Measurements from ENCODE around the gene MTARC2.

MTARC2 gene

DNA sequence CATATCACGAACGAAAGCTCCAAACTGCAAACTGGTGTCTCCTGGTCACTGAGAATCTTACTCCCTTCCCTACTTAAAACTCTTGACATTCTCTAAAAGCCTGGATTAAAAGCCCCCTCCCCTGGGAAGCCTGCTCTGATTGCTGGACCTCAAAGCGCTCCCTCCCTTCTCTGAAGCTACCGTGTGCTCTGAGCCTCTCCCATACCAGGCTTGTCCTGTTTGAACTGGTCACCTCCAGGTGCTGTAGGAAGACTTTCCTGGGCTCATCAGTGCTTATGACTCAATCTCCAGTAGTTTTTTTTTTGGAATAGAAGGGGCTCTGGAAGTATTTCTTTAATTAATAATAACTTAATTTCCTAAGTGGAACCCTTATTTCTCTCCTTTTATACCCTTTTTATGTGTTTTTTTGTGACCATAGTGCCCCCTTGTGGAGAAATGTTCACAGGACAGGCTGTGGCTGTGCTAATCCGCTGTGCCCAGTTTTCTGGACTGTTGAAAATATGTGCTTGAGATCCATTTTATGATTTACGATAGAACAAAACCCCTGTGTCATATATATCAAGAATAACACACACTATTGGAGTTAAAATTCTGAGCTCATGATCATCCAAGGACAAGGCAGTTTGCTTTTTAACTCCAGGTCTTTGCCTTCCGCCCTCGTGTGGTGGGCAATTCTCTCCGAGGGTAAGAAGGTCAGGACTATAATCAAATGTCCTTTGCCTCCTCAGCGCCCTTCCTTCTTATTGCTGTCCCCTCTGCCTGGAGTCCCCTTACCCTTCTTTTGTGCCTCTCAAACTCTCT lies 55.5 kb downstream of the MTARC2 start:
- peak; percentile 27 for DNase-seq (ENCODE audit: low spot score)

DNA sequence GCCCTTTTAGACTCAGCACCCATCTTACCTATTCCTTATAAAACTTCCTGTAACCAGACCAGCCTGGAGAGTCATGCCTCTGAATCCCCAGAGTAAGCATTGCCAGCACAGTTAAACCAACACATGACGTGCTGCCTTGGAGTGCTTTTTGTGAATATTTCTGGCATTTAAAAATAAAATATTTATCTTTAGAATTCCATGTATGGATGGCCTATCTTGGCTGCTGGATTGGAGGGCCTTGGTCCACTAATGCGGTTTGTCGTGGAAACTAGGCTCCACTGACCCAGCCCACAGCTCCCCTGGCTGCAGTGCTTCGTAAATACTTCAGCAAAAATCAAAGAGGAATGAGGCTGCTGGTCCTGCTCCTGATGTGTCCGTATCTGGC lies 56.1 kb downstream of the MTARC2 start:
- no peak for DNase-seq (ENCODE audit: low spot score)

DNA sequence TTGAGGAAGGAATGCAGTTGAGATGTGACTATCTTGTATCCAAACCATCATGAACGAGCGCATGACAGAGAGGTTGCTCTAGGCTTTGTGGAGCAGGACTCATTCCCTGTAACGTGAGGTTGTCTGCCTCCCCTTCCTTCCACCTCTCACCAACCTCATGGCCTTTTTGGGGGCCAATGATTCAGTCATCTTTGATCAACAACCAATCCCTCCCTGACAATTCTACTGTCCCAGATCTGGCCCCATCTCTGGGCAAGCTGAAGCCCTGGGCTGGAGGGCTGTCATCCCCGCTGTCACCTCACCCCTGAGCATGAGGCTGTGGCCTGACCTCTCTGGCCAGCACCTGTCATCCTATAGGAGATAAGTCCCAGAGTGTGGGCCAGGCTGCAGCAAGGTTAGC lies 58.3 kb downstream of the MTARC2 start:
- no peak for DNase-seq (ENCODE audit: low spot score)

DNA sequence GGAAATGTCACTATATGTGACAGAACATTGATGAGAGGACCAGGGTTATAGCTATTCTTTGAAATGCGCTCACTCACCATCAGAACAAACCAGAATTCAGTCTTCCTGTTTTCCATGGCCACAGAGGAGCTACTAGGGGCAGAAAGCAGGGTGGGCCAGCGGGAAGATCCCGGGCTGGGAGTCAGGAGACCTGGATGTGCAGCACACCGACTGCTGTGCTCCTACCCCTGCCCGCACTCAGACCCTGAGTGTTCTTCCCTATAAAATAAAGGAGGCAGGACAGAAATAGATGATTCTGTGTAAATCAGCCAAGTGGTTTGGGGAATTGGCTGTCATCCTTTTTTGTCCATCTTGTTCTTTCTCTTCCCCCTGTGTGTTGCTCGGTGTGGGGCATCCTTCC lies 59.6 kb downstream of the MTARC2 start:
- DNase-seq (ENCODE audit: low spot score), result no peak

DNA sequence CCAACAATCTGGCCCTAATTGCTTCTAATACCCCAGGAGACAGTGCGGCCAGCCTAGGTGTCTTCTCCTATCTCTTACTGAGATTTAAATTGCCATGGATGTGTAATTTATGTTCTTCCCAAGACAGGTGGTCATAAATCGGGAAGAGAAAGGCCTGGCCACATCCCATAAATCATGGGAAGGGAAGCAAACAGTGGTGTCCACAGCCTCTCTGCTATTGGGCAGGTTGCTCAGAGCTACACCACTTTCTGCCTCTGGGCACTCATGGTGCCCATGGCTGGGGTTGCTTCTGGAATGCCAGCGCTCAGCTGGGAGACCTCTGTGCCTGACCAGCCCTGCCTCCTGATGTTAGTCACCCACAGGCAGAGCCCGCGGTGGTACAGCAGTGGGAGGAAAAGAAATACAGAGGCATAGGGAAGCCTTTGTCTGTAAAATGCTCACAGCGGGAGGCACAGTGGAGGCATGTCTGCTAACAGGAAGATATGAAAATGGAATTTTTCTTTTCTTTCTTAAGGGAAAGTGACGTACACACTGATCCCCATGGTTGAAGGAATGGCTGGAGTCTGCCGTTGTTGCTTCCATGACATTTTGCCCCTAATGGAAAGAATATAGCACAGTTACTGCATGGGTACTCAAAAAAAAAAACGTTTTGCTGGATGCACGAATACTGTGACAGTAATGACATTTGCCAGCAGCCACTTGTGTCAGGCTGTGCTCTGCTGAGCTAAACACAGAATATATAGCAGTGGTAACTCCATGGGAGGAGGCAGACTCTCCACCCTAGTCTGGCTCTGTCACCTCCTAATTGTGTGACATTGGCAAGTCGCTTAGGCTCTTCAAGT lies 60.4 kb downstream of the MTARC2 start:
- no peak for DNase-seq (ENCODE audit: low spot score)

GRCh38 chr1:220809187-220809550 lies 61.0 kb downstream of the MTARC2 start:
- DNase-seq (ENCODE audit: low spot score), result no peak

GRCh38 chr1:220809704-220810103 lies 61.6 kb downstream of the MTARC2 start:
- no peak for DNase-seq (ENCODE audit: low spot score)

DNA sequence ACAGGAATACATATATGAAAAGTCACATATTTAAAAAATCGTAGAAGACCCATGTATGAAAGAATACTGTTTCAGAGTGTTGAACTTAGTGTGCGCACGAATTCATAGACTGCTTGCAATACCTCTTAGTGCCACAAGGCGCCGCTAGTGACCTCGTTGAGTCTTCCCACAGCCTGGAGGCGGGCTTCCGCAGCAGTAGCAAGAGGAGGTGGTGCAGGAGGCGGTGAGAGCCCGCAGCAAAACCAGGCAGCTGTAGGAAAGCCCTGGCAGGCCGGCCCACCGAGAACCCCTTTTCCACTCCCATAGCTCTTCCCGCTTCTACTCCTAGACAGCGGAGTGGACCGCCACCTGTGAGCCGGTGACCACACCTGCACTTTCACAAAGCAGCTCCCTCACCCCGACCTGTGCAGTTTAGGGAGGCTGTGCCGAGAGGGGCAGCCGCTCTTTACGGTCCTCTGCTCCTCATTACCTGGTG lies 62.1 kb downstream of the MTARC2 start:
- DNase-seq (ENCODE audit: low spot score), result peak; percentile 75

DNA sequence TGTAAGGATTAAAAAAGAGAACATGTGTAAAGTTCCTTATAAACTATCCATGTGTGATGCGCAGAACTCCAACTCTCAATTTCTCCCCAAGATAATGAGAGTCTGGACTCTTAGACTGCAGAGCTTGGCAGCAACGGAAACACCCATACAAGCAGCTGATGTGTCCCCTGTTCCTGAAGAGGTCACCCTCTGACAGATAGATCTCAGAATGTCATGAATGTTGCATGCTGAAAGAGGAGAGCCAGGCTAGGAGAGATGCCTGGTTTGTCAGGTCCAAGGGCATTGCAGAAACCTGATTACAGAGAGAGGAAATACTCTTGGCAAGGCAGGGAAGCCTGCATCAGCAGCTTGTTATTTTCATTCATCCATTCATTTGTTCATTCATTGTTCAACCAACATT lies 62.8 kb downstream of the MTARC2 start:
- DNase-seq (ENCODE audit: low spot score), result no peak

- DNase-seq (ENCODE audit: low spot score), result no peak
Measured at GRCh38 chr1:220811695-220812094, 63.6 kb downstream of the MTARC2 start.

- DNase-seq (ENCODE audit: low spot score), result no peak
Measured at GRCh38 chr1:220812308-220812707, 64.2 kb downstream of the MTARC2 start.

- DNase-seq (ENCODE audit: low spot score), result no peak
Measured at GRCh38 chr1:220813013-220813412, 64.9 kb downstream of the MTARC2 start.

DNA sequence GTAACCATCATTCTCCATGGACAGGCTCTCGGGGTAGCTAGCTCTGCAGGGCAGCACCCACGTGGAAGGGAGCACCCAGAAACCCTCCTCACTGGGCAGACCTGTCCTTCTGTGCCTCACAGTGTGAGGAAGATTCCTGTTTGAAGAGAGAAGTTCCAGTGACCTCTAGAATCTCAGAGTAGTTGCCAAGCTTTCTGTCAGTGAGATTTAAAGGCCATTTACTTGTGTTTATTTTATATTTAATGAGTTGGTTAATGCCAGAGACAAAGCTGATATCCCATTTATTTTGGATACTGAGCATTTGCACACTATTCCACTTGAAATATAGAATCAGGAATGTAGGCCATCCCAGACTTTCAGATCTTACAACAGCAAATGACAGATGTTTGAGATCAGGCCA lies 67.3 kb downstream of the MTARC2 start:
- DNase-seq (ENCODE audit: low spot score), result no peak

- DNase-seq (ENCODE audit: low spot score), result no peak
Measured at GRCh38 chr1:220817907-220818306, 69.8 kb downstream of the MTARC2 start.

- DNase-seq (ENCODE audit: low spot score), result no peak
Measured at GRCh38 chr1:220818421-220819173, 70.5 kb downstream of the MTARC2 start.

DNA sequence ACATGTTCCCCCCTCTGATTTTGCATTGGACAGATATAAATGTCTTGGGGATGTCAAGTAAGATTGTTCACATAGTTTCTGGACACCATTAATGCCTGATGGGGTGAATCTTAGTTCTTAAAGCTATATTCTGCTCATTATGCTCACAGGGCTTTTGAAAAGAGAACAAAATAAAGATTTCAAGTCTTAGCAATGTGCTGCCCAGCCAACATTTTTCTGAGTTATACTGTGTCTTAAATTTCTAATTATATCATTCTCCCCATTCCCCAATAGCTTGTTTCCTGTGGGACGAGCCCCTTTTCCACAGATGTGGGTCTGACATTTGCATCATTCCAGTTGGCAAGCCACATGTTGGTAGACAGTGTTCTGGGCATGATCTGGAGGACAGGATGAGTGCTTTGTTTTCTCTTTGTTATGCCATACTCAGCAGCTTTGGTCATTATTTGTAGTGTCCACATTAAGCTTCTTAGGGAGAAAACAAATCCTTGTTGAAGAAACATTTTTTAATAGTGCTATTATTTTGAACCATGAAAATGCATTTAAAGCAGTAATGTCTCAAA lies 71.4 kb downstream of the MTARC2 start:
- DNase-seq (ENCODE audit: low spot score), result no peak

- DNase-seq (ENCODE audit: low spot score), result no peak
Measured at GRCh38 chr1:220824031-220824989, 76.2 kb downstream of the MTARC2 start.

DNA sequence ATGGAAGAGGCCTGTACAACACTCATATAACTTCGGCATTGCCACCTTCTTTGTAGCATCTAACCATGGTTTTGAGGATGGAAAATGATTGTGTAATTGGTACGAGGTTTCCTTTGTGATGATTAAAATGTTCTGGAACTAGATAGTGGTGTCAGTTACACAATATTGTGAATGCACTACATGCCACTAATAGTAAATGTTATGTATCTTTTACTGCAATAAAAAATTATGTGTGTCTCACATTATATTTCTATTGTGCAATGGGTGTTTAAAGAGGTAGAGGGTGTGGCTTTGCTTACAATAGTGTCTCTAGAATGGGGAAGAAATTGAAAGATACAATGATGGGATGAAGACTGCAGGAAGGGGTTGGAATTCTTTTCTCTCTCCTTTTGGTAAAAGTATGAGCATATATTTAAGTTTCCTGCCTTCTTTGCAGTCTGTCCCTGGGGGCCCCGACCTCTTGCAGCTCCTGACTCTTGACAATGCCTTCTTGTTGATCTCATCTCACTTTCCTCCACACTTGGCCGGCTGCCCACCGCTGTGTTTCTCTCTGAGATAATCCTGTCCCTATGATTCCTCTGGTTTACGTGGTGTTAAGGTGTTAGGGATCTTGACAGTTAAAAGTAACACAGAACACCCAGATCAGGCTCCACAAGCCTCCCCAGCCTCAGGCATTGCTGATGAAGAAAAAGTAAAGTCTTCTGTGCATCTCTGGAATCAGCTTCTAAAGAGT lies 77.9 kb downstream of the MTARC2 start:
- DNase-seq (ENCODE audit: low spot score), result no peak

GRCh38 chr1:220826729-220827128 lies 78.6 kb downstream of the MTARC2 start:
- DNase-seq (ENCODE audit: low spot score), result no peak

DNA sequence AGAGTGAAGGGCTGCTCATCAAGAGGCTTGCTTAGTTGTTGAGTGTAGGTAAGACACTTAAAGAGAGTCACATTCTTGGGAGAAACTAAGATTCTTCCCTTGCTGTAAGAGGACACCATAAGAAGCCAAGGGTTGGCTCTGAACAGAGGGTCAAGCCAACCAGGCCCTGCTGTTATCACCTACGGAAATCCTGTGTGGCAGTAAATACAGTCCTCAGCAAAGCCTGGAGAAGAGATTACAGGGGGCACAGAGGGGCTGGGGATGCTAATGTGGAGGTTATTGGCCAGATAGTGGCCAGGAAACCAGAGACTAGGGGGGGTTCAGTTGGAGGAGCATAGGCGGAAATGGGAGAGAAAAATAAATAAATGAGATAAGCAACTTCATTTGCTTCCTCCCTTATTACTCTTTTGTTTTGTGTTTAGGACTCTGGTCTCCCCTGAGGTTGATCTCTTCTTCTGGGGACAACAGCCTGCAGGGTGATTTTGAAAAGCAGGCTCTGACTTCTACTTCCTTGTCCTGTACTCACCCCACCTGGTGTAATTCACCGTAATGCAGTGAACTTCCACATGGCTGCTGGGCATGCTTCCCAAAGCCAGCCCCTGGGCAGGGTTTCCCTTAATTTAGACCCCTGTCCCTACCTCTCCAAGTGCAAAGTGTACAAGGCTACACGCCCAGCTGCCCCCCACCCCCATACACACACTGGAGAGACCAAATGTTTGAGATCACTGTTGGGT lies 79.5 kb downstream of the MTARC2 start:
- DNase-seq (ENCODE audit: low spot score), result no peak
